ENCODE results near the gene MUTYH. TPM values are rescaled to one million over a fixed set of nuclear protein-coding genes. Genes with fewer than 3 reads are reported as not detected.

Gene MUTYH
- total and polyA plus RNA-seq, 2 donors from 2014 or later, result 24.1 to 29.0 TPM

DNA sequence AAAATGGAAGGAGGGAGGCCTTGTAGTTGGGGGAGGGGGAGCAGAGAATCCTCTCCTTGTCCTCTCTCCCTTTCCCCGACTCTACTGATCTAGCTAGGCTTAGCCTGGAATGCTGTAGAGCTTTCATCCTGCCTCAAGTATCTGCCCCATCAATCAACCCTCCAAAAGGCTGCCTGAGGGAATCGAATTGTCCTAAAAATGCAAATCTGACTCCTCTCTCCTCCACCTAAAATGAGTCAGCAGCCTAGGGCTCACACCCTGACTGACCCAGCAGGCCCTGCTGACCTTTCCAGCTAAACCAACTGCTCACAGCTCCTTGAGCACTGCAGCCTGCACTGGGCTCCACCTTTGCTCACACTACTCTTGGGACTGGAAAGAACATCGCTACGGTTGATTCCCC lies 10.8 kb downstream of the MUTYH start:
- Histone ChIP-seq H3K27ac (ENCODE audit: low read depth in 2 of 2, low read length in 2 of 2) (no peak overlapping the region), H3K4me3 (ENCODE audit: low read length in 3 of 3) (no peak overlapping the region), H3K4me1 (ENCODE audit: control insufficient read depth in 2 of 3, insufficient read depth in 2 of 3, low read depth in 1 of 3, low read length in 3 of 3) (peaks cover 0 to 9% (median 0%) of the 10 kb centered on the region in 3 donors), H3K27me3 (ENCODE audit: control insufficient read depth, insufficient read depth, low read length) (no peaks in the 10 kb centered on the region), H3K9ac (ENCODE audit: low read length in 3 of 3) (no peak overlapping the region), H3K9me3 (ENCODE audit: control insufficient read depth in 2 of 3, insufficient read depth in 1 of 3, low read length in 3 of 3) (no peaks in the 10 kb centered on the region), H3K36me3 (ENCODE audit: control insufficient read depth in 2 of 3, insufficient read depth in 3 of 3, low read length in 3 of 3) (peaks cover 2 to 31% (median 11%) of the 10 kb centered on the region in 3 donors)
- FAIRE-seq (no peak), DNase-seq (no peak)
- TF ChIP-seq CTCF (IDR thresholded peaks at IDR 0.05; ENCODE audit: borderline replicate concordance, extremely low read depth, insufficient read depth), result no peak
- intact Hi-C loops (cut with DNase I), result no loop called here

DNA sequence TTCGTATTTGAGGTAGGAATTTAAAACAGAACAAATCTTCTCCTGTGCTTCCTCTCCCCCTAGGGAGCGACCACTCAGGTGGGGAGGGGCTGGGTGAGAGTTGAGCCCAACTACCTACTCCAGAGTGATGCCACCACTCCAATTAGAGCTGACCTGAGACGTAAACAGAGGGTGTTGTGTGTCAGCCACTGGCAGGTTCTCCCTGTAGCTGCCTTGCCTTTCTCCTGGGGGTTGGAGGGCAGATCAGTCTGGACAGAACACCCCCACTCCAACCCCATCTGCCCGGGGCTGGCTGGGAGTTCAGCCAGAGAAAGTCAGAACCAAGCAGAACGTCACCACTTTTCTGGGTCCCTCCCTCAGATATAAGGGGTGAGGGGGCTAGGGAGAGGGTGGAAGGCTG lies 11.6 kb downstream of the MUTYH start:
- TF ChIP-seq CTCF (IDR thresholded peaks at IDR 0.05; ENCODE audit: borderline replicate concordance, extremely low read depth, insufficient read depth), result no peak
- intact Hi-C loops (cut with DNase I), result no loop called here
- peaks cover 2 to 27% (median 11%) of the 10 kb centered on the region in 3 donors for H3K36me3 ChIP-seq (ENCODE audit: control insufficient read depth in 2 of 3, insufficient read depth in 3 of 3, low read length in 3 of 3)
- no peak for FAIRE-seq
- DNase-seq, result no peak
- no peak overlapping the region for H3K27ac ChIP-seq (ENCODE audit: low read depth in 2 of 2, low read length in 2 of 2)
- no peak overlapping the region for H3K4me3 ChIP-seq (ENCODE audit: low read length in 3 of 3)
- H3K9me3 ChIP-seq (ENCODE audit: control insufficient read depth in 2 of 3, insufficient read depth in 1 of 3, low read length in 3 of 3), result no peaks in the 10 kb centered on the region
- no peak overlapping the region for H3K9ac ChIP-seq (ENCODE audit: low read length in 3 of 3)
- H3K4me1 ChIP-seq (ENCODE audit: control insufficient read depth in 2 of 3, insufficient read depth in 2 of 3, low read depth in 1 of 3, low read length in 3 of 3), result peaks cover 0 to 9% (median 0%) of the 10 kb centered on the region in 3 donors
- no peaks in the 10 kb centered on the region for H3K27me3 ChIP-seq (ENCODE audit: control insufficient read depth, insufficient read depth, low read length)

GRCh38 chr1:45327644-45328515 lies 12.4 kb downstream of the MUTYH start:
- peak in 1 of 5 donors; percentile 67 for DNase-seq
- no peak for FAIRE-seq
- Histone ChIP-seq H3K36me3 (ENCODE audit: control insufficient read depth in 2 of 3, insufficient read depth in 3 of 3, low read length in 3 of 3) (peaks cover 2 to 19% (median 6%) of the 10 kb centered on the region in 3 donors), H3K9ac (ENCODE audit: low read length in 3 of 3) (no peak overlapping the region), H3K9me3 (ENCODE audit: control insufficient read depth in 2 of 3, insufficient read depth in 1 of 3, low read length in 3 of 3) (no peaks in the 10 kb centered on the region), H3K27me3 (ENCODE audit: control insufficient read depth, insufficient read depth, low read length) (no peaks in the 10 kb centered on the region), H3K4me3 (ENCODE audit: low read length in 3 of 3) (peak overlapping the region in 1 of 3 donors; percentile 61), H3K4me1 (ENCODE audit: control insufficient read depth in 2 of 3, insufficient read depth in 2 of 3, low read depth in 1 of 3, low read length in 3 of 3) (peaks cover 0 to 9% (median 0%) of the 10 kb centered on the region in 3 donors), H3K27ac (ENCODE audit: low read depth in 2 of 2, low read length in 2 of 2) (no peak overlapping the region)
- TF ChIP-seq CTCF (IDR thresholded peaks at IDR 0.05; ENCODE audit: borderline replicate concordance, extremely low read depth, insufficient read depth), result no peak
- intact Hi-C loops (cut with DNase I), result no loop called here

Data from kidney (tissue), 14 donors.